GM21529 (cell line): ENCODE measurements around the gene TTLL11.

Source experiments
- ATAC-seq: cut with Tn5 transposase; IDR thresholded peaks from one replicate; pipeline ENCODE4 v1.9.1; 2021; ENCODE audit not compliant: unreplicated experiment

The TTLL11 gene

DNA sequence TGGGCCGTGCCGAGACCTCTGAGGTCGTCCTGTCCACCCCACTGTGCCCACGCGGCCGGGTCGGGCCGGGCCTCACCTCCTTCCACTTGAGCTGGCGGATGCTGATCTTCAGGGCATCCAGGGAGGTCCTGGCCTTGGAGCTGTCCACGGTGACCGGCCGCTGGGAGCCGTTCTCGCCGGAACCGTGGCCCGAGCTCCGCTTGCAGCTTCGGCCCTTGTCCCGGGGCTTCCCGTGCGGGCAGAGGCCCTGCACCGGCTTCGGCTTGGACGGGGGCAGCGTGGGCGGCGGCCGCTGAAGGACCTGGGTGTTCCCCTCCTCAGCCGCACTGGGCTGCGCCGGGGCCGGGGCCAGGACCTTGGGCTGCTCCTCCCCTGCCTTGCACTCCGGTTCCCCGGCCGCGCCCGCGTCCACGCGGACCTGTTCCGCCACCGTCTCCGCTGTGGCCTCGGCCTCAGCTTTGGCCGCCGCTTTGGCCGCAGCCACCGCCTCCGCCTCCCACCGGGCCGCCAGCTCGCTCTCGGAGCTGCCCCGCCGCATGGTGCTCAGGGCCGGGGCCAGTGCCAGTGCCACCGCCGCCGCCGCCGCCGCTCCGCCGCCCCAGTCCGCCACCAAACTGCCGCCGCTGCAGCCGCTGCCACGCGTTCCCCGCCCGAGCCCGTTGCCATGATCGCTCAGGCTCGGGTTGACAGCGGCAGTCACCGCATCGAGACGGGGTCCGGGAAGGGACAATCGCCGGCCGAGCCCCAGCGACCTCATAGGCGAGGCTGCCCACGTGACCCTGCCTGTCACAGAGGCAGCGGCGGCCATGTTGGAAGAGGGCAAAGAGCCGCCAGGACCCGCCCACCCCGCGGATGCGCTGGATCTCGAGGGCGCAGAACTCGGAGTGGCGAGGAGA, at the start of gene TTLL11:
Gene TTLL11, minus strand, starts transcription at position 698 of the 896 bp plus-strand sequence. Its CDS starts 160 bp downstream, at position 538.
- peak; percentile 90 for ATAC-seq

DNA sequence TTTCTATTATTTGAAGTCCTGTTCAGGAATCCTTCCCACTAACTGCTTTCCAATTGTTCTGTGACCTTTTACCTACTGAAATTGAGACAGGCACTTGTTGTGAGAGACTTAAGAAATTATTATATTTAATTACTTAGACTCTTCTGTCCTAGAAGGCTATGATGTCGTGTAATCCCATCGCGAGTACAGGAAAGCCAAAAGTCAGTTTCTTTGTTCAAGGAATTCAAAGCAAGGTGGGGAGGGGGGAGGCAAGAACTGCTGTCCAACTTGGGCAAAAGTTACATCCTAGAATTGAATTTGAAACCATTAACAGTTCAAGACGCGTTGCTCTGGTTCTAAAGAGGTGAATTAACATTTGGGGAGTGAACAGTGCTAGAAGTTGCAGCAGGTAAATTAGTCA, 48.6 kb upstream of the TTLL11 start:
- no peak for ATAC-seq

- no peak for ATAC-seq
Observed at GRCh38 chr9:122140368-122141193, 47.5 kb upstream of the TTLL11 start.

DNA sequence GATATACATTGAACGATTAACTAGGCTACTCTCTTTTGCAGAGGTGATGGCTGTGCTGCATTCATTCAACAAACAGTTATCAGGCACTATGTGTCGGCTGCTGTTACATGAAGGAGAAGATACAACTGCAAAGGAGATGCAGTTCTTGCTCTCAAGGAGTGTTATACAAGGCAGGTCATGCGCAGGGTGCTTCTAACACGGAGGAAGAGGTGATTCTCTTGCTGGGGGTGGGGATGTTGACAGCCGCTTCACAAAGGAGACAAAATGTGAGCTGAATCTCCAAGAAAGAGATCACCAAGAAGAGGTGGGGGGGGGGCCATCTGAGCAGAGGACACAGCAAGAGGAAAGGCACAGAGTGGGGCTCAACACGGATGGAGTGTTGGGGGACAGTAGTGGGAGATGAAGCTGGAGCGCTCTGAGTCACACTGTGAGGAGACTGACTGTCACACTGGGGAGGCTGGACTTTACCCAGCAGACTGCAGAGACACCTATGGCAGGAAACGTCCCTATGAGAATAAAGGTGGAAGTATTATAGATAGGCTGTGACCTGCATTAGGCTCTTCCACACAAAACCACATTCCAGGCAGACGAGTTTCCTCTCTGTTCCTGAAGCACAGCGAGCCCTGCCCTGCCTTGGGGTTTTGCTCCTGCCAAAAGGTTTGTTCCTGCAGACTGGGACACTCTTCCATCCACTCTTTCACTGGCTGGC, 45.6 kb upstream of the TTLL11 start:
- ATAC-seq = no peak

DNA sequence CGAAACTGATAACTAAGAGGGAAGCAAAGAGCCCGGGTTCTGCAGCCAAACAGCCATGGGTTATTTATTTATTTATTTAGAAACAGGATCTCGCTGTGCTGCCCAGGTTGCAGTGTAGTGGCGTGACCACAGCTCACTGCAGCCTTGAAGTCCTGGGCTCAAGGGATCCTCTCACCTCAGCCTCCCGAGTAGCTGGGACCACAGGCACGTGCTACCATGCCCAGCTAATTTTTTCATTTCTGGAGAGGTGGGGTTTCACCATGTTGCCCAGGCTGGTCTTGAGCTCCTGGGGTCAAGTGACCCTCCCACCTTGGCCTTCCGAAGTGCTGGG, 42.4 kb upstream of the TTLL11 start:
- no peak for ATAC-seq

- no peak for ATAC-seq
Observed at GRCh38 chr9:122134822-122135528, 41.9 kb upstream of the TTLL11 start.

DNA sequence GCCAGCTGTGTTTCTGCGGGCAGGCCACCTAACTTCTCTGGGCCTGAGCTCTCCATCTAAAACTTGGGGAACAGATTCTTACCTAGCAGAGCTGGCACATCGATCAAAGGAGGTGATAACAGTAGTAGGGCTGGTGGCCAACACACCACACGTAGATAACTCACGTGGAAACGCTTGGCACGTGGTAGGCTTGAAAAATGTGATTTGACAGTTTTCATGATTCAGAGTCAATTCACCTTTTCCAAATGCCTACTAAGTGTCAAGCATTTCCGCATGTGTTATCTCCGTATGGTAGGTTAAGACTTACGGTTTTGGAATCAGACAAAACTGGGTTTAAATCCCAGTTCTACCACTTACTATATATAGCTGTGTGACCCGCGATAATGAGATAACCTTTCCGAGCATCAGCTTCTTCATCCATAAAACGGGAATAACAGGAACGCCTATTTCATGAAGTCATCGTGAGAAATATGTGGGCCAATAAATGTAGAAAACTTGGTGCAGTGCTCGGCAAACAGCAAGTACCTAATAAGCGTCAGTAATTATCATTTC, 41.0 kb upstream of the TTLL11 start:
- no peak for ATAC-seq

GRCh38 chr9:122133263-122133983, 40.3 kb upstream of the TTLL11 start:
- ATAC-seq = no peak

- no peak for ATAC-seq
Observed at GRCh38 chr9:122132539-122132938, 39.4 kb upstream of the TTLL11 start.

GRCh38 chr9:122131401-122132001, 38.4 kb upstream of the TTLL11 start:
- ATAC-seq = no peak

- ATAC-seq = no peak
Observed at GRCh38 chr9:122130837-122131236, 37.7 kb upstream of the TTLL11 start.

DNA sequence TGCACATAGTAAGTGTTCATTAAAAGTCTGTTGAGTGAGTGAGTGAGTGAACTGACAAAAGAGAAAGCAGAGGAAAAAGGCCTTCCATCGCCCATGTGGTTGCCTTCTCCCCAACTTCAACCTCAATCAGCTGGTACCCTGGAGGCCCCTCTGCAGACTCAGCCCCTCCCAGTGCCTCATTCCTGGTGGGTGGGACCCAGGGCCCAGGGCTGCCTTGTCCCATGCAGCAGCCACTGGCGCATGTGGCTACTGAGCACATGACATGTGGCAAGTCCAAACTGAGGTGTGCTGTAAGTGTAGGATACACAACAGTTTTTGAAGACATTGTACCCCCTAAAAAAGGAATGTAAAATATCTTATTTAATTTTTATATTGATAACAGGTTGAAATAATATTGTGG, 36.9 kb upstream of the TTLL11 start:
- ATAC-seq = no peak

- no peak for ATAC-seq
Observed at GRCh38 chr9:122128969-122129343, 35.8 kb upstream of the TTLL11 start.

DNA sequence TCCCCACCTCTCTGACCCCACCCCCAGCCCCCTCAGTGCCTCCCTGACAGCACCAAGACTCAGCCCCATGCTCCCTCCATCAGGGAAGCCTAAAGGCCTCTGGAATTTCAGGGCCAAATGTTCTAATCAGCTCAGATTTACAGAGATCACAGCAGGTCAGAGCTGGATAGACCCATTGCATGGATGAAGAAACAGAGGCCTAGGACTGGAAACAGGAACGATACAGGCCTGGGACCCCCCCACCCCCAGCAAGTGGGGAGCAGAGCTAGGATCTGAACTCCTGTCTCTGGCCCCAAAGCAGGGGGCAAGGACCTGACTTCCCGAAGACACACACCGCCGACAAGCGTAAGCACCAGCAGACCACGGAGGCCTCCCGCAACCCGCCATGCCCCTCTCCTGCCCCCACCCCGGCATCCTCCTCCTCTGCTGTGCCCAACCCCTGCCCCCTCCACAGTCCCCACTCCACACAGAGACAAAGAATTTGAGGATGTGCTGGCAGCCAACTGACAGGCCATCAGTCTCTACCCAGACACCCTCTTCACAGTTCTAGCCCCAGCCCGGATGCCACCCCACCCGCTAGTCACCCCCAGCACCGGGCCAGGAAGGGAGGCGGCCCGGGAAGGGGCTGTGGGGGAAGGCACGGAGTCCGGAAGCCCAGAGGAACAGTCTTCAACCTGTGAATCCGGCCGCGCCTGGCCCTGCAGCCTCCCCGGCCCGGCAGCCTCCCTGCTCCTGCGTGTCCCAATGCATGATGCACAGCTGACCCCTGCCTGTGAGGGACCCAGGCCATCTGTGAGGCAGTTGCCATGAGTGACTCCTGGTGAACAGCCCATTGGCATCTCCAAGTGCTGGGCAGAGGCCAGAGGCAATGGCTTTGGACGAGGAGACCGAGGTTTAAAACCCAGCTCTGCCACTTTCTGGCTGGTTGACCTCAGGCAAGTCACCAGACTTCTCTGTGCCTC, 35.2 kb upstream of the TTLL11 start:
- ATAC-seq = no peak

GRCh38 chr9:122127396-122127798, 34.3 kb upstream of the TTLL11 start:
- ATAC-seq = no peak

DNA sequence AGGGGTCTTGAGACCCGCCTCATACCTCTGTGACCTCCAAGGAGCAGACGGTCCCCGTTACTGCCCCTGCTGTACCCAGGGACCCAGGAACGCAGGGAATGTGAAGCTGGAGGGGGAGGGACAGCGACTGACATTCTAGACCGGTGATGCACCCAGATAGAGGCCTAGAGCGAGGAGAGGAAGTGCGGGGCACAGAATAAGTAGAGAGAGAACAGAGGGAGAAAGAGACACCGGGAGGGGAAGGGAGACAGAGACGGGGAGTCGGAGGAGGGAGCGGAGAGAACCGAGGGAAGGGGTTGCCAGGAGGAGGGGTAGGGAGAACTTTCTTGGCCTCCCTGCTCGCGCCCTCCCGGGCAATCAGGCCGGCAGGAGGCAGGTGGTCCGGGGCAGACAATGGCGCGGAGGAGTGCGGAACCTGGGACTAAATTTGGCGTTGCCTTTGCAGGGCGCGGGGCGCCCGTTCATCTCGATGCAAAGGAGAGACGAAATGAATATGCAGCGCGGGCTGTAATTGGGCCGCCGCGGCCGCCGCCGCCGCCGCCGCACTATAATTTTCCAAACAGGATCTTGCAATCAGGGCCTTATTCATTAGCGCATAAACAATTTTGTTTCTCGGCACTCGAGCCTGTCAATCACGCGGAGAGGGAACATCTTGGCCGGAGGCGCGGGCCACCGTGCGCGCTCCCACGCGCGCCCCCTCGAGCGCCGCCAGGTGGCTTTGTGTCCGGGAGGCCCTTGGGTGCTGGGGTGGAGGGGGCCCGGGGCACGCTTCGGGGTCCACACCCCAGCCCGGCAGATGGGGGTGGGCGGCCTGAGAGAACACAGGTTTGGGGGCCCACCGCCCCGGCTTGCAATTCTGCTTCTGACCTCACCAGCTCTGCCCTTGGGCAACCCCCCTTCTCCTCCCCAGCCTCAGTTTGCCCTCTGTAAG, 33.5 kb upstream of the TTLL11 start:
- ATAC-seq = no peak
